Measurements from ENCODE around the gene CCDC77.

CCDC77 gene

GRCh38 chr12:480831-481816, 79.7 kb downstream of the CCDC77 start:
- no peak for DNase-seq (ENCODE audit: low read depth)

- DNase-seq (ENCODE audit: low read depth): no peak
Observed at GRCh38 chr12:482061-482460, 80.6 kb downstream of the CCDC77 start.

GRCh38 chr12:484096-484495, 82.7 kb downstream of the CCDC77 start:
- no peak for DNase-seq (ENCODE audit: low read depth)

- DNase-seq (ENCODE audit: low read depth): no peak
Observed at GRCh38 chr12:490260-490659, 88.8 kb downstream of the CCDC77 start.

Measured in activated T-helper 1 cell treated with Interleukin-2 at 50 U/mL for 16 hours (primary cell).